PC-3 (cell line): ENCODE results near the gene FGGY.
"Not testable (repeated sequence)": the region's sequence is repeated elsewhere in the genome, so short reads cannot be mapped to it uniquely, and the experiment has no call there.

Experiments used
- CTCF ChIP-seq: fragments of 300-600 bp; sonication (generic); conservative IDR thresholded peaks from 2 replicates; pipeline ENCODE4 v1.5.1; 2017; ENCODE audit warnings: antibody characterized with exemption, low read depth, mild to moderate bottlenecking, low read length
- EZH2 ChIP-seq: fragments of 300-600 bp; sonication (generic); IDR thresholded peaks from one replicate; pipeline ENCODE4 v1.6.1; 2017; ENCODE audit warnings: antibody characterized with exemption, mild to moderate bottlenecking, low read length; ENCODE audit not compliant: unreplicated experiment
- EZH2phosphoT487 ChIP-seq: fragments of 300-600 bp; sonication (generic); IDR thresholded peaks from 2 replicates; pipeline ENCODE4 v1.6.1; 2018; ENCODE audit warnings: mild to moderate bottlenecking, antibody characterized with exemption, low read length, borderline replicate concordance

GRCh38 chr1:59496156-59496555 is 199.3 kb downstream of the FGGY start:
- TF ChIP-seq CTCF, EZH2, EZH2phosphoT487: not testable (repeated sequence)
